Stimulated activated CD8-positive, alpha-beta memory T cell treated with anti-CD3 and anti-CD28 coated beads, Interleukin-2, amount 100 ng/mL, for 1 hour (primary cell): ENCODE measurements around the gene CDCA5.

ENCODE experiments used
- DNase-seq, 2 donors: peaks; one replicate each; pipeline ENCODE4 v3.0.0-alpha.2; 2020; ENCODE audit warnings: low read depth in 2 of 2

CDCA5 gene

GRCh38 chr11:65107751-65108468 is 24.1 kb upstream of the CDCA5 start:
- DNase-seq, result no peak

- no peak for DNase-seq
Observed at GRCh38 chr11:65107078-65107477, 23.2 kb upstream of the CDCA5 start.

- no peak for DNase-seq
Observed at GRCh38 chr11:65104628-65105027, 20.8 kb upstream of the CDCA5 start.

- DNase-seq, result no peak
Observed at GRCh38 chr11:65103476-65103875, 19.6 kb upstream of the CDCA5 start.

GRCh38 chr11:65102142-65103095 is 18.6 kb upstream of the CDCA5 start:
- no peak for DNase-seq

- no peak for DNase-seq
Observed at GRCh38 chr11:65100674-65101350, 17.0 kb upstream of the CDCA5 start.

GRCh38 chr11:65096926-65097325 is 13.1 kb upstream of the CDCA5 start:
- no peak for DNase-seq

GRCh38 chr11:65095974-65096806 is 12.3 kb upstream of the CDCA5 start, which contains the start of gene VPS51:
TSS of gene VPS51 (plus strand) at chr11:65096214. CDS start at chr11:65096251, 37 bp downstream.
- DNase-seq, result peak; percentile 62 to 69

- DNase-seq, result no peak
Observed at GRCh38 chr11:65095427-65095826, 11.6 kb upstream of the CDCA5 start.

GRCh38 chr11:65090628-65091027 is 6.8 kb upstream of the CDCA5 start:
- DNase-seq, result no peak

- no peak for DNase-seq
Observed at GRCh38 chr11:65089621-65090020, 5.8 kb upstream of the CDCA5 start.

GRCh38 chr11:65087827-65088226 is 4.0 kb upstream of the CDCA5 start:
- no peak for DNase-seq

- DNase-seq, result no peak
Observed at GRCh38 chr11:65087216-65087615, 3.4 kb upstream of the CDCA5 start.

- DNase-seq, result no peak
Observed at GRCh38 chr11:65086809-65087208, 3.0 kb upstream of the CDCA5 start.

- no peak for DNase-seq
Observed at GRCh38 chr11:65085446-65085845, 1.6 kb upstream of the CDCA5 start.

GRCh38 chr11:65084598-65085375 is 947 bp upstream of the CDCA5 start:
- no peak for DNase-seq

- no peak for DNase-seq
Observed at GRCh38 chr11:65083134-65083833, 556 bp downstream of the CDCA5 start.

- no peak for DNase-seq
Observed at GRCh38 chr11:65078786-65079342, 5.0 kb downstream of the CDCA5 start.

GRCh38 chr11:65078151-65078550 is 5.7 kb downstream of the CDCA5 start:
- DNase-seq, result peak; percentile 32 to 57

GRCh38 chr11:65077451-65077850 is 6.4 kb downstream of the CDCA5 start:
- no peak for DNase-seq
